GM12878 (cell line): ENCODE results near the gene ALG11. TPM values are rescaled to one million over a fixed set of nuclear protein-coding genes. Genes with fewer than 3 reads are reported as not detected.

Source experiments
- BACH1 ChIP-seq: fragments of 450-650 bp; IDR thresholded peaks from 2 replicates; pipeline ENCODE4 v1.6.1; 2017; ENCODE audit warnings: mild to moderate bottlenecking, borderline replicate concordance
- CREM ChIP-seq: IDR thresholded peaks from 2 replicates; pipeline ENCODE4 v1.6.1; 2014; ENCODE audit warnings: antibody characterized with exemption, low read depth
- CUX1 ChIP-seq: IDR thresholded peaks from 2 replicates; pipeline ENCODE4 v1.6.1; 2012; ENCODE audit warnings: improper control_type of control experiment, low read depth, low read length; ENCODE audit not compliant: insufficient replicate concordance
- FOS ChIP-seq: IDR thresholded peaks from 3 replicates; pipeline ENCODE4 v1.6.1; 2011; ENCODE audit warnings: borderline replicate concordance; ENCODE audit not compliant: insufficient read length; ENCODE audit errors: extremely low read depth
- POLR2A ChIP-seq: IDR thresholded peaks from 2 replicates; pipeline ENCODE4 v1.6.1; 2011; ENCODE audit warnings: low read depth, mild to moderate bottlenecking, low read length
- POLR2AphosphoS2 ChIP-seq: IDR thresholded peaks from 2 replicates; pipeline ENCODE4 v1.6.1; 2011; ENCODE audit warnings: low read depth, mild to moderate bottlenecking, low read length, improper control_type of control experiment, moderate library complexity
- POLR2AphosphoS5 ChIP-seq: IDR thresholded peaks from 2 replicates; pipeline ENCODE4 v1.6.1; 2011; ENCODE audit warnings: mild to moderate bottlenecking, low read length, inconsistent platforms
- SIN3A ChIP-seq: IDR thresholded peaks from 2 replicates; pipeline ENCODE4 v1.6.1; 2012; ENCODE audit warnings: low read depth, low read length, improper control_type of control experiment
- TARDBP ChIP-seq: IDR thresholded peaks from 2 replicates; pipeline ENCODE4 v1.6.1; 2016; ENCODE audit warnings: borderline replicate concordance
- TBL1XR1 ChIP-seq: IDR thresholded peaks from 2 replicates; pipeline ENCODE4 v1.6.1; 2012; ENCODE audit warnings: low read depth, low read length, improper control_type of control experiment
- polyA plus RNA-seq, 11 experiments: library from polyadenylated mRNA; depleted of rRNA in 4 of 11; unstranded in 6 of 11; stranded (reverse) in 5 of 11; fragments of >200 nt; fragmentation: Nextera tagmentation in 4 of 11; fragmentation: Illumina TruSeq in 1 of 11; extraction: Ambion mirVana in 4 of 11; extraction: Trizol in 1 of 11; gene quantifications; 1 replicate in 1 of 11; 2 replicates in 10 of 11; pipeline versions ENCODE4 v1.2.1 to v1.2.3, GENCODE V29; 2011 to 2016; ENCODE audit warnings: inconsistent platforms in 2 of 11, missing spikeins in 2 of 11, low read depth in 1 of 11
- total RNA-seq, 4 experiments: library from RNA; depleted of rRNA in 3 of 4; stranded (reverse); fragments of >200 nt in 3 of 4; fragmentation: Illumina TruSeq in 1 of 4; extraction: Trizol in 1 of 4; gene quantifications; 2 replicates each; pipeline versions ENCODE4 v1.2.1 to v1.2.3, GENCODE V29; 2013 to 2021
- TF ChIP-seq, protein P1 (sequence below): fragments of 450-650 bp; conservative IDR thresholded peaks from 2 replicates; pipeline ENCODE4 v1.6.1; 2017; ENCODE audit warnings: mild to moderate bottlenecking, moderate library complexity
- TF ChIP-seq, protein P2 (sequence below): fragments of 450-650 bp; IDR thresholded peaks from 2 replicates; pipeline ENCODE4 v1.6.1; 2016; ENCODE audit warnings: mild to moderate bottlenecking
- TF ChIP-seq, protein P3 (sequence below): fragments of 450-650 bp; formaldehyde crosslinking; IDR thresholded peaks from 2 replicates; pipeline ENCODE4 v1.5.0; 2022; ENCODE audit warnings: mild to moderate bottlenecking, missing genetic modification characterization

Gene ALG11
- total and polyA plus RNA-seq, 10 of the 15 experiments (the other 5 are each of a cell fraction or from before 2014, with no cell fraction given): 8.4 to 27.7 (median 15.6) TPM

- no peak for TF ChIP-seq CUX1
- no peak for TF ChIP-seq TARDBP
- TF ChIP-seq SIN3A: no peak
- peak; percentile 80 for TF ChIP-seq POLR2AphosphoS2
- TF ChIP-seq, protein P1, sequence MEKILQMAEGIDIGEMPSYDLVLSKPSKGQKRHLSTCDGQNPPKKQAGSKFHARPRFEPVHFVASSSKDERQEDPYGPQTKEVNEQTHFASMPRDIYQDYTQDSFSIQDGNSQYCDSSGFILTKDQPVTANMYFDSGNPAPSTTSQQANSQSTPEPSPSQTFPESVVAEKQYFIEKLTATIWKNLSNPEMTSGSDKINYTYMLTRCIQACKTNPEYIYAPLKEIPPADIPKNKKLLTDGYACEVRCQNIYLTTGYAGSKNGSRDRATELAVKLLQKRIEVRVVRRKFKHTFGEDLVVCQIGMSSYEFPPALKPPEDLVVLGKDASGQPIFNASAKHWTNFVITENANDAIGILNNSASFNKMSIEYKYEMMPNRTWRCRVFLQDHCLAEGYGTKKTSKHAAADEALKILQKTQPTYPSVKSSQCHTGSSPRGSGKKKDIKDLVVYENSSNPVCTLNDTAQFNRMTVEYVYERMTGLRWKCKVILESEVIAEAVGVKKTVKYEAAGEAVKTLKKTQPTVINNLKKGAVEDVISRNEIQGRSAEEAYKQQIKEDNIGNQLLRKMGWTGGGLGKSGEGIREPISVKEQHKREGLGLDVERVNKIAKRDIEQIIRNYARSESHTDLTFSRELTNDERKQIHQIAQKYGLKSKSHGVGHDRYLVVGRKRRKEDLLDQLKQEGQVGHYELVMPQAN: 0 out of 2 replicates have a peak, but pooled peaks have one; percentile 62
- TF ChIP-seq CREM: peak; percentile 62
- no peak for TF ChIP-seq TBL1XR1
- TF ChIP-seq POLR2A: peak; percentile 92
- peak; percentile 62 for TF ChIP-seq FOS
- TF ChIP-seq, protein P2, sequence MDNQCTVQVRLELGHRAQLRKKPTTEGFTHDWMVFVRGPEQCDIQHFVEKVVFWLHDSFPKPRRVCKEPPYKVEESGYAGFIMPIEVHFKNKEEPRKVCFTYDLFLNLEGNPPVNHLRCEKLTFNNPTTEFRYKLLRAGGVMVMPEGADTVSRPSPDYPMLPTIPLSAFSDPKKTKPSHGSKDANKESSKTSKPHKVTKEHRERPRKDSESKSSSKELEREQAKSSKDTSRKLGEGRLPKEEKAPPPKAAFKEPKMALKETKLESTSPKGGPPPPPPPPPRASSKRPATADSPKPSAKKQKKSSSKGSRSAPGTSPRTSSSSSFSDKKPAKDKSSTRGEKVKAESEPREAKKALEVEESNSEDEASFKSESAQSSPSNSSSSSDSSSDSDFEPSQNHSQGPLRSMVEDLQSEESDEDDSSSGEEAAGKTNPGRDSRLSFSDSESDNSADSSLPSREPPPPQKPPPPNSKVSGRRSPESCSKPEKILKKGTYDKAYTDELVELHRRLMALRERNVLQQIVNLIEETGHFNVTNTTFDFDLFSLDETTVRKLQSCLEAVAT: 0 out of 2 replicates have a peak, but pooled peaks have one; percentile 54
- TF ChIP-seq BACH1: peak; percentile 43; the same call in 1 of the 2 replicates
- TF ChIP-seq, protein P3, sequence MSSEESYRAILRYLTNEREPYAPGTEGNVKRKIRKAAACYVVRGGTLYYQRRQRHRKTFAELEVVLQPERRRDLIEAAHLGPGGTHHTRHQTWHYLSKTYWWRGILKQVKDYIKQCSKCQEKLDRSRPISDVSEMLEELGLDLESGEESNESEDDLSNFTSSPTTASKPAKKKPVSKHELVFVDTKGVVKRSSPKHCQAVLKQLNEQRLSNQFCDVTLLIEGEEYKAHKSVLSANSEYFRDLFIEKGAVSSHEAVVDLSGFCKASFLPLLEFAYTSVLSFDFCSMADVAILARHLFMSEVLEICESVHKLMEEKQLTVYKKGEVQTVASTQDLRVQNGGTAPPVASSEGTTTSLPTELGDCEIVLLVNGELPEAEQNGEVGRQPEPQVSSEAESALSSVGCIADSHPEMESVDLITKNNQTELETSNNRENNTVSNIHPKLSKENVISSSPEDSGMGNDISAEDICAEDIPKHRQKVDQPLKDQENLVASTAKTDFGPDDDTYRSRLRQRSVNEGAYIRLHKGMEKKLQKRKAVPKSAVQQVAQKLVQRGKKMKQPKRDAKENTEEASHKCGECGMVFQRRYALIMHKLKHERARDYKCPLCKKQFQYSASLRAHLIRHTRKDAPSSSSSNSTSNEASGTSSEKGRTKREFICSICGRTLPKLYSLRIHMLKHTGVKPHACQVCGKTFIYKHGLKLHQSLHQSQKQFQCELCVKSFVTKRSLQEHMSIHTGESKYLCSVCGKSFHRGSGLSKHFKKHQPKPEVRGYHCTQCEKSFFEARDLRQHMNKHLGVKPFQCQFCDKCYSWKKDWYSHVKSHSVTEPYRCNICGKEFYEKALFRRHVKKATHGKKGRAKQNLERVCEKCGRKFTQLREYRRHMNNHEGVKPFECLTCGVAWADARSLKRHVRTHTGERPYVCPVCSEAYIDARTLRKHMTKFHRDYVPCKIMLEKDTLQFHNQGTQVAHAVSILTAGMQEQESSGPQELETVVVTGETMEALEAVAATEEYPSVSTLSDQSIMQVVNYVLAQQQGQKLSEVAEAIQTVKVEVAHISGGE (CRISPR knock-in tag): no peak
- peak; percentile 91 for TF ChIP-seq POLR2AphosphoS5
Observed at GRCh38 chr13:52011632-52012511, at the start of gene ALG11 (continued).
